HK-2 (cell line): ENCODE results near the gene SPATA18.
"Not testable (repeated sequence)": the region's sequence is repeated elsewhere in the genome, so short reads cannot be mapped to it uniquely, and the experiment has no call there.

Experiments
- DNase-seq: peaks from one replicate; pipeline ENCODE4 v3.0.0-alpha.2; 2018; ENCODE audit not compliant: unreplicated experiment

Gene SPATA18

GRCh38 chr4:52052475-52052780, 1.3 kb downstream of the SPATA18 start:
- DNase-seq, result no peak

- DNase-seq, result no peak
Measured at GRCh38 chr4:52054254-52054653, 3.1 kb downstream of the SPATA18 start.

DNA sequence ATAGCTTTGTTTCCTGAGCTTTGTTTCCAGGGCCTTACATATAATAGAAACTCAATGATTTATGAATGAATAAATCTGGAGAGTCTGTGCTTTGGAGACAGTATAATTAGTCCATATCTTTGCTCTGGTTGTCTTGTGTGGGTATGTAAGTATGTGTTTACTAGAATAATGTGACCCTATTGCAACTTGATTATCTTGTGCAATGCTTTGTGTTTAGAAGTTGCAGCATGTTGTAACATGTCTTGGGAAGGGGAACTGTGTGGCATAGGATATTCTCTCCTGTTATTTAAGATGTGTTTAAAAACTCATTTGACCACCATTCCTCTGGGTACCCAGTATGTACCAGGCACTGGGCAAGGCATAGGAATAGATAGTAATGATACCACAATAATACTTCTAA, 6.1 kb downstream of the SPATA18 start:
- DNase-seq, result no peak

GRCh38 chr4:52058275-52058674, 7.2 kb downstream of the SPATA18 start:
- no peak for DNase-seq

DNA sequence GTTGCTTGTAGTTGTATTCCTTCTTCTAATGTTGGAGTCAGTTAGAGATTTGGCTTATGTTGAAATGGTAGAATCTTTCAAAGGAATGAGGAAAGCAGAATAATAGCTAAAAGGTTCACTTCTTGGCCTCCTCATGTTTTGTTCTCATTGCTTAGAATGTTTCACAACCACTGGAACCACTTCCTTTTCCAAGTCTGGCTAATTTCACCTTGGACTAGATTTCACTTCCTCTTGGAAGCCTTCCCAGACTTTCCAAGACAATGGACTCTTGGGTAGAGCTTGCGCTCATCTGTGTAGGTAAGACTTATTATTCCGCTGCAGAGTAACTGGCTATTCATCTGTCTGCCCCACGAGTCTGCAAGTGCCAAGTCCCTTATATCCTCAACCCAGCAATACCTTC, 8.3 kb downstream of the SPATA18 start:
- no peak for DNase-seq

DNA sequence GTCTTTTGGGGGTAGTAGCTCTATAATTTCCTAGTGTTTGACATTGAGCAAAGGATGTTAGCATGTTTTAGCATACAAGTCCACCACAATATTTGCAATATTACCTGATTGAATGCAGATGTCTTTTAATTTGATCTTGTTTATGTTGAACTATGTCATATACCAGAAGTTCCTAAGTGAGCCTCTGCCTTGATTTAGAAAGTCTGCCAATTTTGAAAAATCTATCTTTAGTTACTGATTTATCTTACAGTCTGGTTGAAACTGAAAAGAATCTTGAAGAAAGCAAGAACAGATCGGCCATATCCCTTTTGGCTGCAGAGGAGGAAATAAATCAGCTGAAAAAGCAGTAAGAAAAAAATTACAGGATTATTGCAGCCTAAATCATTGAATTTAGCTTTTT, 18.5 kb downstream of the SPATA18 start:
- no peak for DNase-seq

DNA sequence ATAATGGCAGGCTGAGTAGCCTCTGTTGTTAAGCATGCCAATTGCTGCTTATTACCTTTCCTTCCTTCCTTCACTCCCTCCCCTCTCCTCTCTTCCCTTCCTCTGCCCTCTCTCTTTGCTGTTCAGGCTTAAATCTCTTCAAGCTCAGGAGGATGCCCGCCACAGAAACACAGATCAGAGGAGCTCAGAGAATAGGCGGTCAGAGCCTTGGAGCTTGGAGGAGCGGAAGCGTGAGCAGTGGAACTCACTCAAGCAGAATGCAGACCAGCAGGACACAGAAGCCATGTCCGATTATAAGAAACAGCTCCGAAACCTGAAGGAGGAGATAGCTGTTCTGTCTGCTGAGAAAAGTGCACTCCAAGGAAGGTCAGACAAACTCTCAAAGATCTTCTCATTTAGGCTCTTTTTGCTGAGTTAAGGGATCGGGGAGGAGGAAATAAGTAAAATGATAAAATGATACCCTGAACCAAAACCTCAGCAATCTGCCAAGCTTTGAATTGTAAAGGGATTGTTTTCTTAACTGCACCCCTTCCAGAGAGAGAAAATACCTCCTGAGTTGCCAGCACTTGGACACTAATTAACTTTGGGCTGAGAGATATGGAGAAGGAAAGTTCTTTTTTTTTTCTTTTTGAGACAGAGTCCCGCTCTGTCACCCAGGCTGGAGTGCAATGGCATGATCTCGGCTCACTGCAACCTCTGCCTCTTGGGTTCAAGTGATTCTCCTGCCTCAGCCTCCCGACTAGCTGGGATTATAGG, 20.9 kb downstream of the SPATA18 start:
- DNase-seq, result no peak

- DNase-seq, result no peak
Measured at GRCh38 chr4:52076731-52077130, 25.6 kb downstream of the SPATA18 start.

DNA sequence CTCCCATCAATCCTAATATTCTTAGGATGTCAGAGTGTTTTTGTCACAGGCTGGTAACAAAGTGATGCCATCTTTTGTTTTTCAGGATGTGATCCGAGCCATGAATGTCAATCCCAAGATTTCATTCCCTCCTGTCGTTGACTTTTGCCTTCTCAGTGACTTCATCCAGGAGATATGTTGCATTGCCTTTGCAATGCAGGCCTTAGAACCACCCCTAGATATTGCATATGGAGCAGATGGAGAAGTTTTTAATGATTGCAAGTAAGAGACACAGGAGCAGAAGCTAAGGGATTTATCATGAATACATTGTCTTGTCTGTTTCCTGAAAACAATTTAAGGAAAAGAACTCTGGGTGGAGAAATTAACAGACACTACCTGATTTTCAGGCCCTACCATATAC, 28.6 kb downstream of the SPATA18 start:
- no peak for DNase-seq

GRCh38 chr4:52081216-52081615, 30.1 kb downstream of the SPATA18 start:
- no peak for DNase-seq

- not testable (repeated sequence) for DNase-seq
Measured at GRCh38 chr4:52086425-52086824, 35.3 kb downstream of the SPATA18 start.

GRCh38 chr4:52091801-52092200, 40.7 kb downstream of the SPATA18 start:
- DNase-seq, result no peak

DNA sequence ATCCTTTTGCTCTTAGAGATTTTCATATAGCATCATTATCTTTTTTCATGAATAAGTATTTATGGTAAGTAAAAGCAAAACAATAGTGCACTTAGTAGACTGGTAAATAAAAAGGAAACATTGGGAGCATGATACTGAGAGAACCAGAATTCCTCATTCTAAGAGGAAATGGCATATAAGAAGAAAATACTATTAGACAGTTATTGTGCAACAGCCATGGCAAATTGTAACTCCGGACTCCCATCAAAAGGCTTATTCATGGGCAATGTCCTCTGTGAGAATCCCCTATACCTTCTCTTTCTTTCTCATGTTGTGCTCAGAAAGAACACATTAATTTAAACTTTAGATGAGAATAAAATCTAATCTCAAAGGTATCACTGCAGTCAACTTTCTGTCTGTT, 42.4 kb downstream of the SPATA18 start:
- no peak for DNase-seq

GRCh38 chr4:52094376-52095145, 43.5 kb downstream of the SPATA18 start:
- DNase-seq, result no peak

- no peak for DNase-seq
Measured at GRCh38 chr4:52095374-52095773, 44.3 kb downstream of the SPATA18 start.

GRCh38 chr4:52096048-52096447, 44.9 kb downstream of the SPATA18 start:
- DNase-seq, result no peak

- no peak for DNase-seq
Measured at GRCh38 chr4:52098618-52099017, 47.5 kb downstream of the SPATA18 start.

DNA sequence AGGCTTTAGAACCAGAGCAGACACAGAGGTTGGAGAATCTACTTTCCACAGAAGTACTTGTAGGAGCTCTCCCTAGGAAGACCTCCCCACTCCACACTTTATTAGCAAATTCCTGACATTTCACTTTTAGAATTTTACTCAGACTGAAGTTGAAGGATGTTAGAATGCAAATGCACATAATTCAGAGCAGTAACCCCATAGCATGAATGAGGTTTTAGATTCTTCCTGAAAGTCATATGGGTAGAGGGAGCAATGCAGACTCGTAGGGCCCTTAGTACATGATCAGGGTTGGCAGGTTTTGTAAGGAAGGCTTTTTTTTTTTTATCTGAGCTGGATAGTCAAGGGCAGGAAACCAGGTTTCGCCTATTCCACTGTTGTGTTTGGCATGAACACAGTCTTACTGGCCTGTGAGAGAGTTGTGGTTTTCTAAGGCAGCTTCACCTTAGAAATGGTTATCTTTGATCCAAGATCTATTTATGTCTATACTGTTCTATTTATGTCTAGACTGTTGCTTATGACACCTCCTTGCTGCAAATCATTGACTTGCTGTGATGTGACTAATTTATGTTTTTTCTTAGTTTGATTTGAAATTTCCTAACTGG, 48.9 kb downstream of the SPATA18 start:
- no peak for DNase-seq

- DNase-seq, result no peak
Measured at GRCh38 chr4:52102587-52102986, 51.5 kb downstream of the SPATA18 start.

DNA sequence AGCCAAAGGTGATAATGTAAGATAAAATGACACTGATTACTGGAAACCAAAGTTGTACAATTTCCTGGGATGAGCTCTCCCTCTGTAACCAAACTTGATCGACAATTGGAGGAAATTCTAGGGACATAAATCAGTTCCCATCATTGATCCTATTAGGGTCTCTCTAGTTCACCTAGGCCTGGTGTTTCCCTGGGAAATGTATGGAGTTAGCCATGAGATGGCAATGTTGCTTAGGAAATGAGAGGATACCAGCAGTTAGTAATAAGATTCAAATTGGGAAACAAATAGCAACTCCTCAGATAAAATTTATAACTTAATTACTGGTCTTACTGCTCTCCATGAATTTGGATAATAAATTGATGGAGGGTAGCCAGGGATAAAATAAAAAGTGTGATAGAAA, 52.2 kb downstream of the SPATA18 start:
- no peak for DNase-seq

DNA sequence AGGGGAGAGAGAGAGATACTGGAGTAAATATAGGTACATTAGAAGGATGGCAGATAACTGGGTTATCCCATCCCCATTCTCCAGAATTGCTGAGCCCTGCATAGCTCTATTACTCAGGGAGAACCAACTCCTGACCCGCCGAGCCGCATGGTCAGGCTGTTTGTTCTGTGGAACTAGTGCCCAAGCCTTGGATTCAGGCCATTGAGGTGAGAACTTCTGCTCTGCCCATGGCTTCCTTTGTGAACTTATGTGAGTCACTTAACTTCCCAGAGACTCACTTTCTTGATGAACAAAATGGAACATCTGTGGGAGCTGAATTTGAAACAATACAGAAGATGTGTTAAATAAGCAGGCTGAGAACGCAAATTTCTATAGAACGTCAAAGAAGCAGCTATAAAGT, 54.2 kb downstream of the SPATA18 start:
- DNase-seq, result no peak

- DNase-seq, result no peak
Measured at GRCh38 chr4:52106191-52106590, 55.1 kb downstream of the SPATA18 start.

DNA sequence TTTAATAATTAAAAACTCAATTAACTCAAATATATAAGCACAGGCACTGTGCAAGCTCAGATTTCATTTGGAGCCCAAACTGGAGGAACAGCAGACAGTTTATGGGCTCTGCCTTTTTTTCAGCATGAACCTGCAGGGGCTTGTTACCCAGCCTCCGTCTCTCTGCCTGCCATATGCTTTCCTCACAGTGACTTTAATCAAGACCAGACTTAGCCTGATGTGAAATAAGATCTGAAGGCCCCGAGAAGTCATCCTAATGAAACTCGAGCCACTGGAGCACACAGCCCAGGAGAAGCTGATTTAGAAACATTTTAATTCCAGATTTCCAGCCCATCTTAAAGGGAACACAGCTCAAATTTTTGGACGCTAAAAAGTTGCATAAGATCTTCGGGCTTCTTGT, 55.6 kb downstream of the SPATA18 start:
- DNase-seq, result no peak
